PC-3 (cell line): Measurements from ENCODE around the gene GNAS. TPM values are rescaled to one million over a fixed set of nuclear protein-coding genes. Genes with fewer than 3 reads are reported as not detected.

Experiments used
- ATAC-seq: fragments of 200-7000 bp; cut with Tn5 transposase; 2 replicates; pipeline ENCODE4 v1.9.1; 2020; ENCODE audit warnings: mild to moderate bottlenecking, moderate library complexity
- BruUV-seq: library from RNA; stranded (reverse); fragments of 400-500 nt; replicated peaks from 2 replicates; lab custom pipeline; 2021; lab: Mats Ljungman, UMichigan
- CTCF ChIA-PET: fragments of 300-600 bp; sonication (Branson Sonifier 250); formaldehyde crosslinking; loops from one replicate; lab custom pipeline; 2022; ENCODE audit warnings: antibody characterized with exemption; lab: Charles Lee
- POLR2A ChIA-PET: fragments of 300-600 bp; sonication (Branson Sonifier 250); formaldehyde crosslinking; loops from one replicate; lab custom pipeline; 2022; ENCODE audit warnings: antibody characterized with exemption; ENCODE audit not compliant: unreplicated experiment; lab: Charles Lee
- DNase-seq: peaks from one replicate; pipeline ENCODE4 v3.0.0-alpha.2; 2015
- H2AFZ ChIP-seq: fragments of 300-600 bp; sonication (generic); 2 replicates; pipeline ENCODE4 v1.6.0; 2016; ENCODE audit warnings: antibody characterized with exemption, low read length
- H3F3A ChIP-seq: fragments of 300-600 bp; sonication (generic); one replicate; pipeline ENCODE4 v1.6.0; 2017; ENCODE audit warnings: antibody characterized with exemption, low read length, control low read depth, mild to moderate bottlenecking; ENCODE audit not compliant: unreplicated experiment
- H3K27ac ChIP-seq: fragments of 300-600 bp; sonication (generic); 2 replicates; pipeline ENCODE4 v1.5.1; 2016; ENCODE audit warnings: mild to moderate bottlenecking, low read length
- H3K27me3 ChIP-seq: fragments of 300-600 bp; sonication (generic); 2 replicates; pipeline ENCODE4 v1.6.1; 2016; ENCODE audit warnings: low read length, mixed read lengths
- H3K36me3 ChIP-seq: fragments of 300-600 bp; sonication (generic); 2 replicates; pipeline ENCODE4 v1.6.1; 2016; ENCODE audit warnings: low read depth, mixed run types, low read length, mixed read lengths
- H3K4me1 ChIP-seq: fragments of 300-600 bp; sonication (generic); 2 replicates; pipeline ENCODE4 v1.5.1; 2016; ENCODE audit warnings: low read length; ENCODE audit not compliant: insufficient read depth
- H3K4me2 ChIP-seq: fragments of 300-600 bp; sonication (generic); 2 replicates; pipeline ENCODE4 v1.6.0; 2016; ENCODE audit warnings: low read length
- H3K4me3 ChIP-seq: fragments of 300-600 bp; sonication (generic); 2 replicates; pipeline ENCODE4 v1.5.1; 2016; ENCODE audit warnings: mild to moderate bottlenecking, low read length, mixed read lengths
- H3K79me2 ChIP-seq: fragments of 300-600 bp; sonication (generic); 2 replicates; pipeline ENCODE4 v1.6.1; 2017; ENCODE audit warnings: low read length, mixed read lengths
- H3K9ac ChIP-seq: fragments of 300-600 bp; sonication (generic); 2 replicates; pipeline ENCODE4 v1.6.0; 2016; ENCODE audit warnings: mild to moderate bottlenecking, low read length
- H3K9me2 ChIP-seq: fragments of 300-600 bp; sonication (generic); replicated peaks from 2 replicates; pipeline ENCODE4 v1.6.1; 2016; ENCODE audit warnings: mixed run types, low read length, mixed read lengths
- H3K9me3 ChIP-seq: fragments of 300-600 bp; sonication (generic); 2 replicates; pipeline ENCODE4 v1.6.1; 2016; ENCODE audit warnings: low read length, mixed read lengths
- H4K20me1 ChIP-seq: fragments of 300-600 bp; sonication (generic); 2 replicates; pipeline ENCODE4 v1.6.1; 2016; ENCODE audit warnings: low read length, mixed read lengths
- EZH2 ChIP-seq: fragments of 300-600 bp; sonication (generic); IDR thresholded peaks from one replicate; pipeline ENCODE4 v1.6.1; 2017; ENCODE audit warnings: antibody characterized with exemption, mild to moderate bottlenecking, low read length; ENCODE audit not compliant: unreplicated experiment
- EZH2phosphoT487 ChIP-seq: fragments of 300-600 bp; sonication (generic); IDR thresholded peaks from 2 replicates; pipeline ENCODE4 v1.6.1; 2018; ENCODE audit warnings: mild to moderate bottlenecking, antibody characterized with exemption, low read length, borderline replicate concordance
- intact Hi-C: fragments of 100-400 bp; cut with micrococcal nuclease; formaldehyde crosslinking; loops from 2 replicates; pipeline ENCODE4 v1.9.0; 2023
- total RNA-seq: library from RNA; depleted of rRNA; stranded (reverse); fragments of >200 nt; gene quantifications from 2 replicates; pipeline ENCODE4 v1.2.3, GENCODE V29; 2014
- TF ChIP-seq, protein P1 (sequence below): fragments of 300-600 bp; sonication (generic); conservative IDR thresholded peaks from 2 replicates; pipeline ENCODE4 v1.5.1; 2017; ENCODE audit warnings: antibody characterized with exemption, low read depth, mild to moderate bottlenecking, low read length

The GNAS gene
- total RNA-seq, 1 experiment from 2014 or later, result 694 TPM

- Histone ChIP-seq H3K27me3 (no peaks in the 10 kb centered on the region), H3K36me3 (peaks cover 58% of the 10 kb centered on the region), H3K4me1 (no peaks in the 10 kb centered on the region), H3K9me2 (no peaks in the 10 kb centered on the region), H3K9ac (no peak overlapping the region), H3K27ac (no peak overlapping the region), H2AFZ (no peak overlapping the region), H3K4me2 (no peak overlapping the region), H4K20me1 (no peaks in the 10 kb centered on the region; the same call in 1 of the 2 replicates), H3K4me3 (no peak overlapping the region), H3F3A (no peaks in the 10 kb centered on the region), H3K79me2 (no peaks in the 10 kb centered on the region), H3K9me3 (no peaks in the 10 kb centered on the region)
- no TSS peak for BruUV-seq
- TF ChIP-seq EZH2phosphoT487, result no peak
- TF ChIP-seq, protein P1, sequence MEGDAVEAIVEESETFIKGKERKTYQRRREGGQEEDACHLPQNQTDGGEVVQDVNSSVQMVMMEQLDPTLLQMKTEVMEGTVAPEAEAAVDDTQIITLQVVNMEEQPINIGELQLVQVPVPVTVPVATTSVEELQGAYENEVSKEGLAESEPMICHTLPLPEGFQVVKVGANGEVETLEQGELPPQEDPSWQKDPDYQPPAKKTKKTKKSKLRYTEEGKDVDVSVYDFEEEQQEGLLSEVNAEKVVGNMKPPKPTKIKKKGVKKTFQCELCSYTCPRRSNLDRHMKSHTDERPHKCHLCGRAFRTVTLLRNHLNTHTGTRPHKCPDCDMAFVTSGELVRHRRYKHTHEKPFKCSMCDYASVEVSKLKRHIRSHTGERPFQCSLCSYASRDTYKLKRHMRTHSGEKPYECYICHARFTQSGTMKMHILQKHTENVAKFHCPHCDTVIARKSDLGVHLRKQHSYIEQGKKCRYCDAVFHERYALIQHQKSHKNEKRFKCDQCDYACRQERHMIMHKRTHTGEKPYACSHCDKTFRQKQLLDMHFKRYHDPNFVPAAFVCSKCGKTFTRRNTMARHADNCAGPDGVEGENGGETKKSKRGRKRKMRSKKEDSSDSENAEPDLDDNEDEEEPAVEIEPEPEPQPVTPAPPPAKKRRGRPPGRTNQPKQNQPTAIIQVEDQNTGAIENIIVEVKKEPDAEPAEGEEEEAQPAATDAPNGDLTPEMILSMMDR, result no peak
- no peak for TF ChIP-seq EZH2
- intact Hi-C loops, result no loop called here
- ChIA-PET POLR2A (no interaction called here), CTCF (no interaction called here)
- DNase-seq (no peak), ATAC-seq (no peak)
These were observed 58.0 kb downstream of the GNAS start for GRCh38 chr20:58910473-58910872.

DNA sequence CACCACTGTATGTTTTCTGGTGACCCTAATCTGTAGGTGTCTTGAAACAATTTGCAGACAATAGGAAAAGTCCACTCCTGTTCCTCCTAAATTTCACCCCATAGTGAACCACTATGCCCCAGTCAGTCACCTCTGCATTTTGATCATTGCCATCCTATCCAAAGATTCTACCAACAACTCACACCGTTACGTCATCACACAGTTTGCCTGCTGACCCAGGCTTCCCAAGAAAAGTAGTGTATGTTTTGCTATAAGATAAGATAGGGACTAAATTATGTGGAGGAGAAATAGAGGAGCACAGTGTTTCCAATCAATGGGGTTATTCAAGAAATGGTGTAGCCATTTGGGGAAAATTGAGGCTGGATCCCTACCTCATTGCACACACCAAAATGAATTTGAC lies 58.8 kb downstream of the GNAS start:
- BruUV-seq, result no TSS peak
- H3K4me1 ChIP-seq, result no peaks in the 10 kb centered on the region
- no peak overlapping the region for H3K9ac ChIP-seq
- H3K4me3 ChIP-seq, result no peak overlapping the region
- H3K79me2 ChIP-seq, result no peaks in the 10 kb centered on the region
- DNase-seq (no peak), ATAC-seq (no peak)
- H3K27me3 ChIP-seq, result no peaks in the 10 kb centered on the region
- H3K9me3 ChIP-seq, result no peaks in the 10 kb centered on the region
- no peak overlapping the region for H3K27ac ChIP-seq
- H3K9me2 ChIP-seq, result no peaks in the 10 kb centered on the region
- no peaks in the 10 kb centered on the region; the same call in 1 of the 2 replicates for H4K20me1 ChIP-seq
- no peak overlapping the region for H2AFZ ChIP-seq
- H3F3A ChIP-seq, result no peaks in the 10 kb centered on the region
- CTCF ChIA-PET, result no interaction called here
- TF ChIP-seq EZH2phosphoT487 (no peak), EZH2 (no peak)
- TF ChIP-seq, protein P1, result no peak
- intact Hi-C loops, result no loop called here
- peaks cover 49% of the 10 kb centered on the region for H3K36me3 ChIP-seq
- H3K4me2 ChIP-seq, result no peak overlapping the region
- POLR2A ChIA-PET, result no interaction called here

GRCh38 chr20:58911970-58912369 lies 59.5 kb downstream of the GNAS start:
- POLR2A ChIA-PET, result interaction anchor here (0.7 kb wide), 1 partner anchor 49 kb away, joined by 3 read pairs; no protein-coding TSS in a partner anchor
- BruUV-seq, result no TSS peak
- intact Hi-C loops, result no loop called here

More at GRCh38 chr20:58911970-58912369, 59.5 kb downstream of the GNAS start:
- Histone ChIP-seq H3K36me3 (peaks cover 46% of the 10 kb centered on the region), H3K9ac (no peak overlapping the region), H3F3A (no peaks in the 10 kb centered on the region), H3K4me3 (no peak overlapping the region), H3K9me2 (no peaks in the 10 kb centered on the region), H3K9me3 (no peaks in the 10 kb centered on the region), H3K4me2 (no peak overlapping the region), H3K27ac (no peak overlapping the region), H2AFZ (no peak overlapping the region), H3K79me2 (no peaks in the 10 kb centered on the region), H3K27me3 (no peaks in the 10 kb centered on the region), H3K4me1 (no peaks in the 10 kb centered on the region), H4K20me1 (no peaks in the 10 kb centered on the region; the same call in 1 of the 2 replicates)
- CTCF ChIA-PET, result no interaction called here
- DNase-seq (no peak), ATAC-seq (no peak)
- TF ChIP-seq, protein P1, result no peak
- TF ChIP-seq EZH2phosphoT487 (no peak), EZH2 (no peak)
